Measurements from ENCODE around the gene BTG2.

DNA sequence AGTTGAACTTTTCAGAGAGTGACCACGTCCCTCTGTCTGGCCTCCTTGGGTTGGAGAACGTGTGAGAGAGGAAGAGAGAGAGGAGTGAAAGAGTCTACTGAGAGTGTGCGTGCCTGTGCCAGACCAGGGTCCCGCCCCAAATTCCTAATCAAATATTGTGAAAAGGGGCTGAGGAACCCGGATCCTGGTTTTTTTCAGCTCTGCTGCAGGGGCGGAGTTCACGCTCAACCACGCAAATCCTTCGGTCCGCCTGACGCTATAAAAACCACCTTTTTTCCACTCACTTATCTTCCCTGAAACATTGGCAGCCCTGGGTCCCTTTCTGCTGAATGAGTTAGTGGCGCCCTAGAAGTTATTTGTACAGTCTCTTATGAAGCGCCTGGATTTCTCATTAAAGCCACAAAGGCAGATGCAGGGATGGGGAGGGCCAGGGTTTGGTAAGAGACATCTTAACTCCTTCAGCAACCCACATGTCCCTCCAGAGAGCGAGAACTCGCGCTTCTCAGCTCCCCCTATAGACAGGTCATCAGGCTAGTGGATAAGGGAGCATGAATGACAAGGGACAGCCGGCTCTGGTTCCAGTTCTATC is 45.8 kb downstream of the BTG2 start, which contains the start of gene FMOD:
- TF ChIP-seq POLR2A (IDR thresholded peaks at IDR 0.05): peak in 1 of 2 donors; percentile 76
- TF ChIP-seq, protein P1, sequence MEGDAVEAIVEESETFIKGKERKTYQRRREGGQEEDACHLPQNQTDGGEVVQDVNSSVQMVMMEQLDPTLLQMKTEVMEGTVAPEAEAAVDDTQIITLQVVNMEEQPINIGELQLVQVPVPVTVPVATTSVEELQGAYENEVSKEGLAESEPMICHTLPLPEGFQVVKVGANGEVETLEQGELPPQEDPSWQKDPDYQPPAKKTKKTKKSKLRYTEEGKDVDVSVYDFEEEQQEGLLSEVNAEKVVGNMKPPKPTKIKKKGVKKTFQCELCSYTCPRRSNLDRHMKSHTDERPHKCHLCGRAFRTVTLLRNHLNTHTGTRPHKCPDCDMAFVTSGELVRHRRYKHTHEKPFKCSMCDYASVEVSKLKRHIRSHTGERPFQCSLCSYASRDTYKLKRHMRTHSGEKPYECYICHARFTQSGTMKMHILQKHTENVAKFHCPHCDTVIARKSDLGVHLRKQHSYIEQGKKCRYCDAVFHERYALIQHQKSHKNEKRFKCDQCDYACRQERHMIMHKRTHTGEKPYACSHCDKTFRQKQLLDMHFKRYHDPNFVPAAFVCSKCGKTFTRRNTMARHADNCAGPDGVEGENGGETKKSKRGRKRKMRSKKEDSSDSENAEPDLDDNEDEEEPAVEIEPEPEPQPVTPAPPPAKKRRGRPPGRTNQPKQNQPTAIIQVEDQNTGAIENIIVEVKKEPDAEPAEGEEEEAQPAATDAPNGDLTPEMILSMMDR (IDR thresholded peaks at IDR 0.05): no peak

All from thyroid gland (tissue), 4 donors.